Glomerular endothelial cell (primary cell): ENCODE data around the gene SLC38A1. TPM values are rescaled to one million over a fixed set of nuclear protein-coding genes. Genes with fewer than 3 reads are reported as not detected.
"Not testable (repeated sequence)": the region's sequence is repeated elsewhere in the genome, so short reads cannot be mapped to it uniquely, and the experiment has no call there.

Source experiments
- DNase-seq: peaks from one replicate; pipeline ENCODE4 v3.0.0-alpha.2; 2011; ENCODE audit warnings: low read depth, low spot score; ENCODE audit errors: extremely low read depth
- total RNA-seq: library from RNA; depleted of rRNA; stranded (reverse); fragments of >200 nt; gene quantifications from 2 replicates; pipeline ENCODE4 v1.2.3, GENCODE V29; 2015

Gene SLC38A1
- total RNA-seq, 1 donor from 2014 or later, result 104 TPM

DNA sequence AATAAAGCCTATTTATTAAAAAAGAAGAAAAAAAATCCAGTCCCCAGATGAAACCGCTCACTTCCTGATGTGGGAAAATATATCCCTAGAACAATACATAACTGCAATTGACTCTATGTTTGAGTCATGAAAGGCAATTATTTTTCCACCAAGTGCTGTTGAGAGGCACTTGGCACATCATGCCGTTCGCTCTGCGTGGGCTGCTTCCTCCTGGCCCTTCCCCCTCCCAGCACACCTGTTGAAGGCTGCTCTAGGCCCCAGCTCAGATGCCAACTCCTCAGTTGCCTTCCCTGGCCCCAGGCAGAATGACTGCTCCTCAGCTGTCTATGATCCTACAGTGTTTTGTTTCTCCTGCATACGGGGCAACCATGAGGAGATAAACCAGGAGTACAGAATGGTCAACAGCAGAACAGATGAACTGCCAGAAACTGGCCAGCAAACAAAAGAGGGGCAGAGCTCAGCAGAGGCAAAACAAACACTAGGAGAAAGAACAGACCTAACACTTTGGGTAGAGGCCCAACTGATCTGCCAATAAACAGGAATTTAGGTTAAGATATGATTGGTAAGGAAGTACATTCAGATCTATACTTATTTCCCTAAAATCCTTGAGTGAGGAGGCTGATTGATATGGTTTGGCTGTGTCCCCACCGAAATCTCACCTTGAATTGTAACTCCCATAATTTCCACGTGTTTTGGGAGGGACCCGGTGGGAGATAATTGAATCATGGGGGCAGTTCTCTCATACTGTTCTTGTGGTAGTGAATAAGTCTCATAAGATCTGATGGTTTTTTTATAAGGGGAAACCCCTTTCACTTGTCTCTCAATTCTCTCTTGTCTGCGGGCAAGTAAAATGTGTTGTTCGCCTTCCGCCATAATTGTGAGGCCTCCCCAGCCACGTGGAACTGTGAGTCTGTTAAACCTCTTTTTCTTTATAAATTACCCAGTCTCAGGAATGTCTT, 58.6 kb downstream of the SLC38A1 start:
- no peak for DNase-seq

DNA sequence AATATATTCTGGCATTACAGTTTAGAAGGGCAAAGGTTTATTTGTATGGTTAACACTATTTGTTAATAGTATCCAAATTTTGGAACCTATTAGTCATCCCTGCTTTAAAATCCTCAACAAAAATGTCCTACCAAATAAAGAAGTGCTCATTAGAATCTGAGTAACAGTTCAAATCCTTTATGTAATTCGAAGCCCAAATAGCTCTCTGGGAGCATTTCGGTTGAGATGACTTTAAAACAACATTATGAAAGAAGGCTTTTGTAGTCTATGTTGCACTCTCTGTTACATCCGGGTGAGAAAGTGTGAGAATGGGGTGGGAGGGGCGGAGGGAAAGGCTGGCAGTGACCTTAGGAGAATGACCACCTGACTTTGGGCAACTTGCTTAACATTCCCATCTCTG, 59.7 kb downstream of the SLC38A1 start:
- no peak for DNase-seq

DNA sequence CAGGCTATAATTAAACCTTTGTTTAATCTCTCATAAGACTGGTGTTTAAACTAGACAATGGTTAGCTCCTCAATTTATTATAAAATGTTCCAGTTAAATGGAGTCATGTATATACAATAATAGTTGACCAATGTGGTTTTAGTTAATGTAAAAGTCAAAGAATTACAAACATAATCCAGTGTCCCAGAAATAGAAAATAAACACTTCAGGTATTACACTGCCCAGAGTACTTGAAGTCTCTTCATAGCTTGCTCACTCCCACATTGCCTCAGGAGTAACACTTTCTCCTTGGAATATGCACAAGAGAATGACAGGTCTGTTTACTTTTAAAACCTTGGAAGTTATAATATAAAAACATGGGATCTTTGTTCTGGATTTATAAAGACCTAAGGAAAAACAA, 60.5 kb downstream of the SLC38A1 start:
- no peak for DNase-seq

DNA sequence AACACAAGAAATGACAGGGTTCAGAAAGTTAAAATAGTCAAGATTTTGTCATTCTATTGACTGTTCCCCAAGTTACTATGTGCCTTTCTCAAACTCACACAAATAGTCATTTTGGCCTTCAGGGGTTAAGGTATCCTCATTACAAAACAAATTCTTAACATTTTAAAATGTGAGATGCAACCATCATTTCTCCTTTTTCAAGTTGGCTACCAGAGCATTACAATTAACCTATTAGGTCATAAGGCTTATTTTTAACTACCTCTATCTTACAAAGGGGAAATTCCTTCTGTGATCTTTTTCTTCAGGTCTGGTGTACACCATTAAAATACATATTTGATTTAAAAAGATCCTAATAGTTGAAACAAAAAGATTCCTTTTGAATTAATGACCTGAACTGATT, 61.2 kb downstream of the SLC38A1 start:
- DNase-seq, result no peak

DNA sequence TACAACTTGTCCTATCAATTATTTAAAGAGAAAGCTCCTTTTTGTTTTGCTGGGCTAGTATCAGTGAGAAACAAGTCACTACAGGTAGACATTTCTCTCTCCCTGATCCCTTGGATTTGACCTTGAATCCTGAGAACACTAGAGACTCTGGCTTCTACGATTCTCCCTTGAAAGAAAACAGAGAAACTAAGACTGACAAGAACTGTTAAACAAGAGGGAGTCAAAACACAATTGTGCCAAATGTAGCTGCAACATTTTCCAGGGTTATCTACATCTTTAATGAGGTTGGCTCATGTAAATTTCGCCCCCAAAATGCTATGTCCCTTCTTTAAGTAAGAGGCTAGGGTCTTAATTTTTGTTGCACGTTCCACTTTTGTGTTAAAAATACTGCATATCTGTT, 62.4 kb downstream of the SLC38A1 start:
- no peak for DNase-seq

DNA sequence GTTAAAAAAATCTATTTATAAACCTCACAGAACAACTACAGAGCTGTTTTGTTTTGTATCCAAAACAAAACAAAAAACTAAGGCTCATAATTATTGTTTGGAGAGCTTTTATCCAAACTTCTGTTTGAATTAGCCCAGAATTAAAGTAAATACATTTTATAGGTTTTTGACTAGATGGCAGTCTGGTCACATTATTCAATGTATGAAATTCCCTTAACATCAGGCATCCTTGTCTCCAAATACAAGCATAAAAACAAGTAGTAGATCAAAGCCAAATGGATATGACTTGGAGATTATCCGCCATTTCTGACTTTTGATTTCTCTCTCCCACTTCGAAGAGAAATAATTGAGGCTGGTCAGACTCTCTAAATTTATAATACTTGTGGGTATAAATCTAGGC, 63.5 kb downstream of the SLC38A1 start:
- no peak for DNase-seq

DNA sequence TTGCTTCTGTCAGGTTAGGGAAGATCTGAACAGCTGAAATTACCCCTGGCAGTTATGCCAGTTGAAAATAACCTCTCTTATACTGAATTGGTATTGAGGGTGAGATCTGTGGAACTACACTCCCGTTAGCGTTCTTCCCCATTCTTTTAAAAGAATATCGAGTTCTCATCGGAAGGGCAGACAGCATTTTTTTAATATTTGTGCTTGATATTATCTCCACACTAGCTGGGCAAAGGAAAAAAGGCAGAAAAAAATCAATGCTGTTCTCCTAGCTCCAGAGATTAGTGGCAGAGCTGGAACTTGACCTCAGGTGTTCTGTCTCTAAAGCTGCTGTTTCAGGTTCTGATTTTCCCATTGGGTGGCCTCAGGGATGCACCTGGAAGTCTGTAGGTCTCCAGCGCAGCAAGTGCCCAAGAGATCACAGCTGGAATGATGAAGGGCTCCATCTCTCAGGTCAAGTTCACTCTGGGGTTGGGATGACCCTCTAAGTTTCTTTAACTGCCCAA, 67.5 kb downstream of the SLC38A1 start:
- DNase-seq, result no peak

DNA sequence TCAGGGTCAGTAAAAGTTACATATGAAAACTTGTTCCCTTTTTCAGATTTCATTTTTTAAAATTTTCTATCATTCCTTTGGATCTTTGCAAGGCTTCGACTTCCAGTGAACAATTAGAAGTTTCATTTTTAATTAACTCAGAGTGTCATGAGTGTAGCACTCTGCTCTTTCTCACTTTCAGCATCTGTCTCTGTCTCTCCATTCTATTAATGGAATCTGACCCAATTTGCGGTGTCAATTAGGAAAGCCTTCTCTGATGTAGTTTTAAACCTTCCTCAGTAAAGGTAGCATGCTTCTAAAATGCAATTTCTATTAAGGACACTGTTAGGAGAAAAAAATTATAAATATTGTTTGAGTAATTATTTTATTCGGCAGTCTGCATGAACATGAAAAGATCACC, 68.3 kb downstream of the SLC38A1 start:
- DNase-seq, result no peak

DNA sequence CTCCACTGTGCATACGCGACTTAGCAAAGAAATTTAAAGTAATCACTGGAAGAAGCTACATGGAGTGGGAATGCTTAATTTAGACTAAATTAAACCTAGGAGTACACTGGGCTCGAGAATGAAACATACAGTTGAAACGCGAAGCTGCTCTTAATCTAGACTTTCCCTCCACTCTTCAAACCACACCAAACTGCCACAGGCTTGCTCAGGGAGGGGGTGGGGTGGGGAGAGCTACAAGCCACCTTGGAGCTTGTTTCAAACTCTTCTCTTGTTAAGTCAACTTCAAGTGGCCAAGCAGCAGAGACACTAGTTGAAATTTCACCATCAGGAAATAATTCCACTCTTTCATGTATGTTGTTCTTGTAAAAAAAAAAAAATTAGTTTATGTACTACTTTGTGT, 69.9 kb downstream of the SLC38A1 start:
- no peak for DNase-seq

DNA sequence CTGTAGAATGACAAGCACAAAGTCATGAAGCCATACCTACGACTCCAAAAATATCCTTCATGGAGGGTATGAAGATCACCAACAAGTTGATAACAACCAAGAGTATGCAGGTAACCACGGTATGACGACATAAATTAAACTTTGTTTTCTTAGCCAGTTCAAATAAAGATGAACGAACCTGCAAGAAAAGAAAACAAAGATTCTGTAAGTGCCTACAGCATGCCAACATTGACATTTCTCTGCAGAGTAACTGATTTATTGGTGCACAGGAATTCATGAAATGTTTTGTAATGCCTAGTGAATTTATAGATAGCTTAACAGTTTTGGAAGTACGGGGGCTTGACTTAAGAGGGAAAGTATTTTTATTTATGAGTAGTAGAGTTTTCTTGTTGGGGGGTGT, 71.0 kb downstream of the SLC38A1 start:
- no peak for DNase-seq

DNA sequence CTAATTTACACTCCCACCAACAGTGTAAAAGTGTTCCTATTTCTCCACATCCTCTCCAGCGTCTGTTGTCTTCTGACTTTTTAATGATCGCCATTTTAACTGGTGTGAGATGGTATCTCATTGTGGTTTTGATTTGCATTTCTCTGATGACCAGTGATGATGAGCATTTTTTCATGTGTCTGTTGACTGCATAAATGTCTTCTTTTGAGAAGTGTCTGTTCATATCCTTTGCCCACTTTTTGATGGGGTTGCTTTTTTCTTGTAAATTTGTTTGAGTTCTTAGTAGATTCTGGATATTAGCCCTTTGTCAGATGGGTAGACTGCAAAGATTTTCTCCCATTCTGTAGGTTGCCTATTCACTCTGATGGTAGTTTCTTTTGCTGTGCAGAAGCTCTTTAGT, 78.3 kb downstream of the SLC38A1 start:
- not testable (repeated sequence) for DNase-seq

DNA sequence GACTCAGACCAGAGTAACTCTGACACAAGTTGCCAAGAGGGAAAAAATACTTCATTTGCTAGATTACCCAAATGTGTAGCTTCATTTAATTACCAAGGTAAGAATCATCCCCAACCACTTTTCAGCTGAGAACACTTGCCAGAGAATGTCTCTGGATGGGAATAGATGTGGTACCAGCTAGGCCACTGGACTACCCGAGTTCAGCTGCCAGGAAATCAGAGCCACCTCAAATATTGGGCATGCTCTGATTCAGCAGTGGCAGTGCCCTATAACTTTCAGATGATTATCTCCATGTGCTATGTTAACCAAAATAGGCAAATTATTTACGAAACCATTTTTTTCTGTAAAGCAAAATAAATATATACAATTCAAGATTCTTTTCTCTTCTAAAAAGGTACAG, 80.7 kb downstream of the SLC38A1 start:
- no peak for DNase-seq

DNA sequence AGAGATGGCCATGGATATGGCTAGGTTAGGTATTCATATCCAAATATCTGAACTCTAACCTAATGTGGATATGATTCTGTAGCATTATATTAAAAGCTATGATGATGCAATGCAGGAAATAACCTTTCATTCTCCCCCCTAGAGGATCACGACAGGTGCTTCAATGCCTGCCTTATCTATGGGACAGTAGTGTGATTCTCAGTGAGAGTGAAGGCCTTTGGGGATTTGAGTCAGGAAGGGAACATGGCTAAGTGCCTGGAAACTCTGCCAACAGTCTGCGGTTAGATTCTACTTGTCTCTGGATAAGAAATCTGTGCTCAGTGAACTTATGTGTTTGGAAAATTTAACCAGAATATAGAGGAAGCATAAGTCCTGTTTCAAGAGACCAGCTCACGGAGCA, 81.8 kb downstream of the SLC38A1 start:
- DNase-seq, result no peak

DNA sequence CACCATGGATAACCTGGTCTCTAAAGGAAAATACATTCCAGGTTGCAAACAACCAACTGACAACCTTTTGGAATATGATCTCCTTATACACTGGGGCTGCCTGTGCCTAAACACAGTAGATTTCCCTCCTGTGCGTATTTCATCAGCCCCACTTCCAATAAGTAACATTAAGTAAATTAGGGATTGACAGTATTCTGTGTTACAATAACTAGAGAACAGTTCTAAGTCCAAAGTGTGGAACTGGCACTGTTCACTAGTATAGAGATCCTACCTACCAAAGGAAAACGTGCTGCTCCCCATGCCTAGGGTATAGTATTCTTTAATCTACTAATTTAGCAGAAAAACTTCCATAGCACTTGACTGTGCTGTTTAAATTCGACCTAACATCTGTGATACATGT, 82.8 kb downstream of the SLC38A1 start:
- no peak for DNase-seq

DNA sequence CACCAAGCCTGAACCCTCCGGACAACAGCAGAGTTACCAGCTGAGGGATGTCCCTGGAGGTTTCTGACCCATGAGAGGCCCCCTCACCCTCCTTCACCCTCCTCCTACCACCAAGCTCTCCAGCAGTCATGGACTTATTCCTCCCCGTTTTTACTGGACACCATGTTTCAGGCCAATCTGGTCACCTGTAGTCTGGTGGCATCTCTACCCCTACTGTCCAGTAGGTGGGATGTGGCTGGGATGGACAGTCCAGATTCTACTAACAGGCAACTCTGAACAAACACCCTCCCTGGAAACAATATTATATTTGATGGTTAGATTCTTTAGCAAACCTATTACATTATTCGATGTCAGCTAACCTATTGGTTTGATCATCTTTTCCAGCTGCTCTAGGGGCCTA, 83.2 kb downstream of the SLC38A1 start:
- no peak for DNase-seq

DNA sequence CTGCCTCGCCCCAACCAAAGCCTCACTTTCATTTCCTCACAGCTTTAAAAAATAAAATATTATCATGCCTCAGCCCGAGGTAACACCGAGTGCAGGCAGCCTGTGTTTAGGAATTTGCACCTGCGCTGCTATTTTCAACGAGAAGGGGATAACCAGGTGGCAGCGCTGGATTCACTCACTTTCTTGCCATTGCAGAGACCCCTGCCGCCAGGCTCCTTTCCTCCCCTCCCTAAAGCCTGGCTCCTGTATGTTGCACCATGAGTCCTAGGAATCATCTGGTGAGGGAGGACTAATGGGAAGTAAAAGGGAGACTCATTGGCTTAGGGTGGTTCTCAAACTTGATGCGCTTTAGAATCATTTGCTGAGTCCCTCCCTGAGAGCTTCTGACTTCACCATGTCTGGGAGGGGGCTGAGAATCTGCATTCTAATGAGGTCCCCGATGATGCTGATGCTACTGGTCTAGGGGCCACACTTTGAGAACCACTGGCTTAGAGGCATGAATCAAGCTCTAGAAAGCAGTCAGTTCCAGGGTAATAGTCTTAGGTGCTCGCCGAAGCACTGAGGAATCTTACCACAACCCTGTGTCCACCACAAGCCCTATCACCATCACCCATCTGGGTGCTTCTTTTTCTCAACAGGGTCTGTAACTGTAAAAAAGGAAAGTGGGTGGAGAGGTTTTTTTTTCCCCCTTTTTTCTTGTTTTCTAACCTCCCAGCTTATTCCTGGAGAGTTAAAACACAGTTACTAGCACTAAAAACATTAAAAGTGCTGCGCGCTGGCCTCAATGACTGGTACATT, 83.8 kb downstream of the SLC38A1 start:
- no peak for DNase-seq

DNA sequence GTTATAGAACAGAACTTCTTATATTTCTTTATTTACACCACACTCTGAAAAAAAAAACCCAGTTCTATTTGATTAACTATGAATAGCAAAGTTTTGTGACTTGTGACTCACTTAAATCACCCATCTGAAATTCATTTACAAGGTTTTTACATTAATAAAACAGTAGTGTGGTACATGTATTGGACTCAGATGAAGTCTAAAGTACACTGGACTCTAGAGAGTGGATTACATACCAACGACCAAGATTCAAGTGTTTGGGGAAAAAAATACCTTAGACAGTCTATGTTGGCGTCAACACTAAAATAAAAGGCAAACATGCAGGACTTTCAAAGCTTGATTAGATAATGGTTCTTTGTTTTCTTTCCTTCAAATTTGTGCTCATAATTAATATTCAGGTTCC, 85.7 kb downstream of the SLC38A1 start:
- no peak for DNase-seq

DNA sequence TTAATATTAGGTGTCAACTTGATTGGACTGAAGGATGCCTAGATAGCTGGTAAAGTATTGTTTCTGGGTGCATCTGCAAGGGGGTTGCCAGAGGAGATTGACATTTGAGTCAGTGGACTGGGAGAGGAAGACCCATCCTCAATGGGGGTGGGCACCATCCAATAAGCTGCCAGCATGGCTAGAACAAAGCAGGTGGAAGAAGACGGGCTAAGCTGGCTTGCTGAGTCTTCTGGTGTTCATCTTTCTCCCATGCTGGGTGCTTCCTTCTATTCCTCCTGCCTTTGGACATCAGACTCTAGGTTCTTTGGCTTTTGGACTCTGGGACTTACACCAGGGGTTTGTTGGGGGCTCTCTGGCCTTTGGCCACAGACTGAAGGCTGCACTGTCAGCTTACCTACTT, 87.4 kb downstream of the SLC38A1 start:
- no peak for DNase-seq

DNA sequence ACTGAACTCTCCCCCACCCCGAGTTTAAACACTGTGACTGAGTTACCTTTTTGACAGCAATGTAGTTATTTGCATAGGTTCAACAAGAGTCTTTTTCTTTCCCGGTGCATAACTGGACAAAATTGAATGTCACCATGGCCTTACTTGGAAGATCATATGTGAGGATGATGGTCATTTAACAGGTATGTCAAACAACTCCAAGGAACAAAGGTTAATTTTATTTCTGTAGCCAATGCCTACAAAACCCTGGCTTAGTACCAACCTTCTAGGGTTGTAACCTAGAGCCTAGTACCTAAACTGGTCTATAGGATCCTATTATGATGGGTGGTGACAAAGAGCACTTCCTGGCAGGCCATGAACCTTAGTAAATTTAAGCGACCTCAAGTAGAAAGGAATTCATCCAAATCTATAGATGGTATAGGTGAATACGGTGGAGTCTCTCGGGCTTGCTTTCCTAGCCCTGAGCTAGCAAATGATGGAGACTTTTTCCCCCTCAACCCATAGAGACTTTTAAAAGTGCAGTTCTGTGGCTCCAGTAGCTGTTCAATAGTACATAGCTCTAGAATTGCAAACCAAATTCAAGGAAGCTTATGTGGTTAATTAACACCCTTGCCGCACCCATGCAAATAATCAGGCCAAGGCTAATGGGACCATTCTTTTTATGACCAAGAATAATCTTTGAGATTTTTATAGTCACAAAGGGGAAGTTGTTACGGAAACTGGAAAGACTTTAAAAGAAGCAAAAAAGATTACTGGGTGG, 89.0 kb downstream of the SLC38A1 start:
- DNase-seq, result no peak

DNA sequence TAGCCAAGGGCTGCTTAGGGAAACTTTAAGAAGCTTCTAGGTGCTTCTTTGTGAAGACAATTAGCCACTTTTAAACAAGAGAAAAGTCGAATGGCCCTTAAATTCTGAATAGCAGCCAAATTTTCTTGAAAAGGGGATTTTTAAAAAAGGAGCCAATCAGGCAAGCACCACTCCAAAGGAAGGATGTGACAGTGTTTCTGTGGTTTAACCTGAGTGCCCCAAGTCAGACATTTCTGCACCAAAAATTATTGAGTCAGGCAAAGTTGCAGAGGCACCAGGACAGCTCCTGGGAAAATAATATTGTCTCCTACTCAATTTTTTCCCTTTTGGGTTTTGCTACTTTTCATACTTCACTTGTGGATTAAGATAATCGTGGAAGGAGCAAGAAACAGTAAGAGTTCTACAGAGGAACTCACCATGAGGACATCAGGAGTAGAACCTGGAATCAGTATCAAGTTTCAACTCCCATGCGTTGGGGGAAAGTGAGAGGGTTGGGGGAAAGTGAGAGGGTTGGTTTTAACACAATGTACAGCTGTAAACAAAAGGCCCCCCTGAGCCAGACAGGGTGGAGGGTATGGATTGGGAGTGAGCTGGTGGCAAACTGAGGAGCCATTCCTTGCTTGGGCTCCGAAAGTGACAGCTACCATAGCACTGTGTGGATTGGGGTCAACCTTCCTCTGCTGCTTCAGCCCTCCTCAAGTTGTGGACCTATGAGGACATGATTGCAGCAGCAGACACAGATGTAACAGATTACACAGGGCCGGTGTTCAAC, 90.8 kb downstream of the SLC38A1 start:
- no peak for DNase-seq
